T-helper 2 cell treated with Interferon-gamma antibody and Interleukin-4, amounts not matched to agents 5 μg/mL and 100 μg/mL, for 36 hours (primary cell): ENCODE results near the gene DCBLD2.

Experiments
- DNase-seq: peaks from one replicate; pipeline ENCODE4 v3.0.0; 2021; ENCODE audit warnings: low spot score
- H3K27ac Mint-ChIP-seq: one replicate; pipeline ENCODE4 v1.8.0; 2021; ENCODE audit warnings: mild to moderate bottlenecking, mixed read lengths
- H3K27me3 Mint-ChIP-seq: one replicate; pipeline ENCODE4 v1.8.0; 2021; ENCODE audit warnings: low read depth, mixed read lengths
- H3K36me3 Mint-ChIP-seq: one replicate; pipeline ENCODE4 v1.8.0; 2021; ENCODE audit warnings: low read depth, mixed read lengths
- H3K4me1 Mint-ChIP-seq: one replicate; pipeline ENCODE4 v1.8.0; 2021; ENCODE audit warnings: low read depth, mixed read lengths
- H3K4me3 Mint-ChIP-seq: one replicate; pipeline ENCODE4 v1.8.0; 2022; ENCODE audit warnings: mild to moderate bottlenecking, moderate library complexity, mixed read lengths
- H3K9me3 Mint-ChIP-seq: one replicate; pipeline ENCODE4 v1.8.0; 2021; ENCODE audit warnings: mixed read lengths

DCBLD2 gene

DNA sequence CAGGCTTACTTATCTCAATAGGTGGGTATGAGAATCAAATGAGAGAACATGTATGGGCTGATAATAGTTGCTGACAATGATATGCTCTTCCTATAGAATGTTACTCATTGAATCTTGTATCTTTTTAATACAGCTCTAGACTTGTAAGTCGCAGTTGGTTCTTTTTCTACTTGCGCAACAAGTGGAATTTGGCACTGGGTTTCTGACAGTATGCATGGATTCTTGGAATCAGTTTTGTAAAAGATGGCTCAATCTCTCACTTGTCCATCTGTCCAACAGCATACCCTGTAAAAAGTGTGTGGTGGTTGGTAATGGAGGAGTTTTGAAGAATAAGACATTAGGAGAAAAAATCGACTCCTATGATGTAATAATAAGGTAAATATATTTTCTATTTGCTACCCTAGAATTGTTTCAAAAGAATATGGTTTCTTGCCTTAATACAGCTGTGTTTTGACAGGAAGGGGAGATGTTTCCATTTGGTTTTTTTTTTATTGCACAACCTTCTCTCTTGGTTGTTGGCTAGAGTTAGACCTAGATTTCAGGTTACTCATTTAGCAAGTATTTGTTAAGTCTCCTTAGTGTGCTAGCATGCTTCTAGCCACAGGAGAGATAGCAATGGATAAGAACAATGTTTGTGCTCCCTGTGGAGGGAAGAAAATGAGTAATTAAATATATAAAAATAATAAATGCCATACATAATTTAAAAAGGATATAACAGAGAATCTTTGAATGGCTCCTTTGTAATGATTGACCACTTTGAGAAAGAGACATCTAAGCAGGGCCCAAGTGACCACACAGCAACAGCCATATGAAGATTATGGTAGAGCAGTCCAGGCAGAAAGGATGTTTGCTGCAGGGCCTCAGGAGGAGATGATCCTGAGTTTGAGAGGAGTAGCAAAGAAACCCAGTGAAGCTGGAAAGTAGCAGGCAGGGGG, 116.6 kb downstream of the DCBLD2 start:
- no peak overlapping the region for H3K4me3 Mint-ChIP-seq
- H3K27me3 Mint-ChIP-seq = peaks cover 1% of the 10 kb centered on the region
- H3K9me3 Mint-ChIP-seq = no peaks in the 10 kb centered on the region
- no peaks in the 10 kb centered on the region for H3K36me3 Mint-ChIP-seq
- no peak for DNase-seq
- H3K4me1 Mint-ChIP-seq = peaks cover 27% of the 10 kb centered on the region
- no peak overlapping the region for H3K27ac Mint-ChIP-seq

DNA sequence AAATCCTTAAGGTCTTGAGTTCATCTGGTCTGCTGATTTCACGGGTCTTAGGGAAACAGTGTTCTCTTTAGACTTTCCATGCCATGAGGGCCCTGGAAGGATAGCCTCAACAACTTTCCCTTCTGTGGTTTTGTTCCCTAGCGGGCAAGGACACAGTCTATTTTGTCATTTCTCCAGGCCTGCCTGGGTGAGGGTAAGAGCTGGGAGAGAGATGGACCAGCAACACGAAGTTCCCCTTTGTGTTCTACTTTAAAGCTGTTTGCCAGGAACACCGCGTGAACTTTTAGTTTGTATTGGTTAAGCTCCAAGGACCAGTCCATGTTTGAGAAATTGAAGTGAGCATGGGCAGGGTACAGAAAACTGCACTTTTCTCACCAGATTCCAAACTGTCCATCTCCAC, 117.5 kb downstream of the DCBLD2 start:
- no peaks in the 10 kb centered on the region for H3K27me3 Mint-ChIP-seq
- no peak overlapping the region for H3K4me3 Mint-ChIP-seq
- no peak for DNase-seq
- no peaks in the 10 kb centered on the region for H3K36me3 Mint-ChIP-seq
- H3K9me3 Mint-ChIP-seq = no peaks in the 10 kb centered on the region
- peaks cover 23% of the 10 kb centered on the region for H3K4me1 Mint-ChIP-seq
- H3K27ac Mint-ChIP-seq = no peak overlapping the region

GRCh38 chr3:98782824-98783500, 118.5 kb downstream of the DCBLD2 start:
- Mint-ChIP-seq H3K9me3 (no peaks in the 10 kb centered on the region), H3K4me1 (peaks cover 26% of the 10 kb centered on the region)

DNA sequence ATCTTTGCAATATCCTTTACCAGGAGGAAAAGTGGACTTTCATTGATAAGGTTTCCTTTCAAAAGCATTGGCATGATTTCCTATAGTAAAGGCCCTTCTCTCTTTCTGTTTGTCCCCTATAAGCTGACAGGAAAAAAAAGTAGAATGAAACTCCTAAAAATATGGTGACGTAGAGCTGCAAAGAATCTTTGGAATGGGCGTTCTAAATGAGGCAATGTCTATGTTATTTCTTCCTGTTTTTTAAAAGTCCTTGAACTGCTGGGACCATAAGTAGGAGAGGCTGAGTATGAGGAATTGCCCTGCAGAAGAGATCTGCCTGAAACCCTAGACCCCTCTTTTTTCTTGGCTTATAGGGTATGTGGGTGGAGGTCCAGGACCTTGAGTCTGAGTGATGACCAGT, 121.2 kb downstream of the DCBLD2 start:
- H3K27me3 Mint-ChIP-seq = peaks cover 14% of the 10 kb centered on the region
- H3K4me3 Mint-ChIP-seq = no peak overlapping the region
- H3K36me3 Mint-ChIP-seq = no peaks in the 10 kb centered on the region
- no peaks in the 10 kb centered on the region for H3K9me3 Mint-ChIP-seq
- H3K27ac Mint-ChIP-seq = no peak overlapping the region
- DNase-seq = no peak
- H3K4me1 Mint-ChIP-seq = peaks cover 11% of the 10 kb centered on the region

More at GRCh38 chr3:98782824-98783500, 118.5 kb downstream of the DCBLD2 start:
- H3K27ac Mint-ChIP-seq = no peak overlapping the region
- H3K4me3 Mint-ChIP-seq = no peak overlapping the region
- H3K27me3 Mint-ChIP-seq = peaks cover under 1% of the 10 kb centered on the region
- H3K36me3 Mint-ChIP-seq = no peaks in the 10 kb centered on the region
- no peak for DNase-seq

DNA sequence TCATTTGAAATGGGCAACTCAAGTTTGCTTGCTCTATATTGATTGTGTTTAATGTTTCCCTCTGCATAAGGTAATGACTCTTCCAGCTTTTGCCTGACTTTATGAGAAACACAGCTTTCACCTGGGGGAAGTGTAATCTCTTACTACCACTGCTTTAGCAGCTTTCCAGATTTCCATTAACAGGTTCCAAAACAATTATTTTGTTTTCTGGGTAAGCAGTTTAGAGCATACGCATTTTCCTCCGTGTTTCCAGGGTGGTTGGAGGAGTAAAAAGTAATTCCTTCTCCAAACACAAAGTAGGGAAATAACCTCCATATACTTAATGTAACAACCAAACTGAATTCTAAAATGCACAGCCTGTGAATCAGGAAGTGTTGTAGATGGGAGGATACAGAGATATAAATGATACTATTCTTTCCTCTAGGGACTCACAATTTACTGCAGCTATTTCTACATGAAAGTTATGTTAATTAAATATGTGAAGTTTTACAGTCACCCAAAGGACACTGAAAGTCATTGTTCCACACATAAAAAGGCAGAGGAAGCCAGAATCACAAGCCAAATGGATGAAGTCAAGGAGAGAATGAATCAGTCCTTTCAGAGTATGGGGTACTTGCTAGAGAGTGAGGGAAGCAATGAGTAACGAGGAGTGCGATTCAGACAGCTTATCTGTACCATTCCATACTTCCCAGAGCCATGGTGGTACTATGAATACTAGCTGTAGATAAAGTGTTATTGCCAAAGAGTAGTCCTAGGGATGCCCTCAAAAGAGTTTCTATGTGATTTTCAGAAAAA, 121.8 kb downstream of the DCBLD2 start:
- no peaks in the 10 kb centered on the region for H3K36me3 Mint-ChIP-seq
- H3K4me3 Mint-ChIP-seq = no peak overlapping the region
- peaks cover 17% of the 10 kb centered on the region for H3K27me3 Mint-ChIP-seq
- H3K9me3 Mint-ChIP-seq = no peaks in the 10 kb centered on the region
- no peak for DNase-seq
- H3K4me1 Mint-ChIP-seq = peaks cover 7% of the 10 kb centered on the region
- no peak overlapping the region for H3K27ac Mint-ChIP-seq

GRCh38 chr3:98778852-98779413, 122.6 kb downstream of the DCBLD2 start:
- Mint-ChIP-seq H3K27me3 (peaks cover 17% of the 10 kb centered on the region), H3K9me3 (no peaks in the 10 kb centered on the region), H3K4me3 (no peak overlapping the region), H3K27ac (no peak overlapping the region), H3K4me1 (peaks cover 6% of the 10 kb centered on the region), H3K36me3 (no peaks in the 10 kb centered on the region)
- DNase-seq = no peak

- no peak for DNase-seq
- peaks cover 17% of the 10 kb centered on the region for H3K27me3 Mint-ChIP-seq
Measured at GRCh38 chr3:98778383-98778782, 123.1 kb downstream of the DCBLD2 start.

GRCh38 chr3:98777801-98778220, 123.7 kb downstream of the DCBLD2 start:
- H3K9me3 Mint-ChIP-seq = no peaks in the 10 kb centered on the region
- H3K27ac Mint-ChIP-seq = no peak overlapping the region
- H3K4me3 Mint-ChIP-seq = no peak overlapping the region
- peaks cover 6% of the 10 kb centered on the region for H3K4me1 Mint-ChIP-seq
- H3K27me3 Mint-ChIP-seq = peaks cover 17% of the 10 kb centered on the region
- no peak for DNase-seq
- H3K36me3 Mint-ChIP-seq = no peaks in the 10 kb centered on the region

More at GRCh38 chr3:98778383-98778782, 123.1 kb downstream of the DCBLD2 start:
- Mint-ChIP-seq H3K9me3 (no peaks in the 10 kb centered on the region), H3K27ac (no peak overlapping the region), H3K4me3 (no peak overlapping the region), H3K36me3 (no peaks in the 10 kb centered on the region), H3K4me1 (peaks cover 6% of the 10 kb centered on the region)

GRCh38 chr3:98777286-98777685, 124.2 kb downstream of the DCBLD2 start:
- Mint-ChIP-seq H3K27ac (no peak overlapping the region), H3K9me3 (no peaks in the 10 kb centered on the region), H3K36me3 (no peaks in the 10 kb centered on the region), H3K27me3 (peaks cover 17% of the 10 kb centered on the region), H3K4me1 (peaks cover 6% of the 10 kb centered on the region), H3K4me3 (no peak overlapping the region)
- no peak for DNase-seq

GRCh38 chr3:98776140-98776493, 125.4 kb downstream of the DCBLD2 start:
- Mint-ChIP-seq H3K4me1 (peaks cover 6% of the 10 kb centered on the region), H3K4me3 (no peak overlapping the region), H3K36me3 (no peaks in the 10 kb centered on the region), H3K27me3 (peaks cover 20% of the 10 kb centered on the region), H3K9me3 (no peaks in the 10 kb centered on the region), H3K27ac (no peak overlapping the region)
- DNase-seq = no peak

DNA sequence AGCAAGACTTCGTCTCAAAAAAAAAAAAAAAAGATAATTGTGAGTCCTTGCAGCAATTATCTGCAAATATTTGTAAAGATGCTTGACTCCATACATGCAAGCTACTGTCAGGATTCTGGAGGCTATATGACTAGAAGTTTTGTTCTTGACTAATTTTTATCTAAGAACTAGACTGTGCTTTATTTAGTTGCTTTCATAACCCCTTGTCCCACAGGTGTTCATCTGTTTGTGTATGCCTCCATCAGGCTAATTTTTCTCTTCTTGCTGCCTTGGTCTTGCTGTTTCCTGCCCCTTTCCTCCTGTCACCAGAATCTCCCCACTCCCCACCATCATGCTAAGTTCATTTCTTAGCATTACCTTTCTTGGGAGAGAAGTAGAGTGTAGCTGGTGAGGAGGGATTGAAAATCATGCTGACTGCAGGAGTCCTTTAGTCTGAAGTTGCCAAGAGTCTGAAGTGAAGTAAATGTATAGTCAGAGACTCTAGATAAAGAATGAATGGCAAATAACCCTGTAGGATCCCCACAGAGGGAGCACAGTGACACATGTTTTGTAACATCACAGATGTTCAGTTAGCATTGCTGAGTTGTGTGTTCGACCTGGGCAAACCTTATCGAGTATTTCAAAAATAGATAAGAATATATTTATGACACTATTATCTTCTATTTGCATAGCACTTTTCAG, 125.9 kb downstream of the DCBLD2 start:
- Mint-ChIP-seq H3K4me1 (peaks cover 6% of the 10 kb centered on the region), H3K4me3 (no peak overlapping the region), H3K27ac (no peak overlapping the region), H3K9me3 (no peaks in the 10 kb centered on the region), H3K27me3 (peaks cover 24% of the 10 kb centered on the region), H3K36me3 (no peaks in the 10 kb centered on the region)
- DNase-seq = no peak

GRCh38 chr3:98772022-98772421, 129.5 kb downstream of the DCBLD2 start:
- Mint-ChIP-seq H3K27ac (no peak overlapping the region), H3K27me3 (peaks cover 22% of the 10 kb centered on the region)

More at GRCh38 chr3:98772022-98772421, 129.5 kb downstream of the DCBLD2 start:
- Mint-ChIP-seq H3K4me1 (peaks cover 3% of the 10 kb centered on the region), H3K9me3 (no peaks in the 10 kb centered on the region), H3K36me3 (no peaks in the 10 kb centered on the region), H3K4me3 (no peak overlapping the region)
- DNase-seq = no peak
